Calu3 (cell line): Measurements from ENCODE around the gene SERPINA5. TPM values are rescaled to one million over a fixed set of nuclear protein-coding genes. Genes with fewer than 3 reads are reported as not detected.

Source experiments
- BruUV-seq: library from RNA; stranded (reverse); fragments of 400-500 nt; replicated peaks from 2 replicates; lab custom pipeline; 2021; lab: Mats Ljungman, UMichigan
- CTCF ChIA-PET: fragments of 300-600 bp; sonication (Branson Sonifier 250); formaldehyde crosslinking; loops from one replicate; lab custom pipeline; 2022; ENCODE audit warnings: antibody characterized with exemption; lab: Charles Lee
- DNase-seq: peaks from one replicate; pipeline ENCODE4 v3.0.0; 2022
- H3K27ac Mint-ChIP-seq: one replicate; pipeline ENCODE4 v1.8.0; 2022; ENCODE audit warnings: mixed read lengths; ENCODE audit not compliant: unreplicated experiment
- H3K27me3 Mint-ChIP-seq: one replicate; pipeline ENCODE4 v1.8.0; 2022; ENCODE audit warnings: mixed read lengths; ENCODE audit not compliant: unreplicated experiment
- H3K36me3 Mint-ChIP-seq: one replicate; pipeline ENCODE4 v1.8.0; 2022; ENCODE audit warnings: mild to moderate bottlenecking, moderate library complexity, mixed read lengths; ENCODE audit not compliant: insufficient read depth, unreplicated experiment
- H3K4me1 Mint-ChIP-seq: one replicate; pipeline ENCODE4 v1.8.0; 2022; ENCODE audit warnings: mild to moderate bottlenecking, low read depth, mixed read lengths; ENCODE audit not compliant: unreplicated experiment
- H3K4me3 Mint-ChIP-seq: one replicate; pipeline ENCODE4 v1.8.0; 2022; ENCODE audit warnings: mild to moderate bottlenecking, low read depth, moderate library complexity, mixed read lengths; ENCODE audit not compliant: unreplicated experiment
- H3K9me3 Mint-ChIP-seq: one replicate; pipeline ENCODE4 v1.8.0; 2022; ENCODE audit warnings: low read depth, mixed read lengths; ENCODE audit not compliant: unreplicated experiment
- CTCF ChIP-seq: fragments of 200-600 bp; IDR thresholded peaks from one replicate; pipeline ENCODE4 v1.8.0; 2022; ENCODE audit warnings: antibody characterized with exemption; ENCODE audit not compliant: unreplicated experiment
- intact Hi-C: fragments of 100-400 bp; cut with micrococcal nuclease; formaldehyde crosslinking; loops from one replicate; pipeline ENCODE4 v1.10.0; 2022; ENCODE audit not compliant: unreplicated experiment
- total RNA-seq: library from RNA; stranded (reverse); gene quantifications from 2 replicates; pipeline ENCODE4 v1.2.3, GENCODE V29; 2022

The SERPINA5 gene
- total RNA-seq, 1 experiment from 2014 or later, result 20.7 TPM

GRCh38 chr14:94542111-94542810 lies 39.0 kb upstream of the SERPINA5 start:
- H3K27ac Mint-ChIP-seq, result no peak overlapping the region
- H3K4me1 Mint-ChIP-seq, result peaks cover 16% of the 10 kb centered on the region
- H3K4me3 Mint-ChIP-seq, result no peak overlapping the region
- DNase-seq, result peak; percentile 29
- H3K27me3 Mint-ChIP-seq, result no peaks in the 10 kb centered on the region
- no TSS peak for BruUV-seq
- CTCF ChIA-PET, result no interaction called here
- peaks cover 10% of the 10 kb centered on the region for H3K9me3 Mint-ChIP-seq
- no peak for TF ChIP-seq CTCF
- H3K36me3 Mint-ChIP-seq, result no peaks in the 10 kb centered on the region
- intact Hi-C loops, result no loop called here

DNA sequence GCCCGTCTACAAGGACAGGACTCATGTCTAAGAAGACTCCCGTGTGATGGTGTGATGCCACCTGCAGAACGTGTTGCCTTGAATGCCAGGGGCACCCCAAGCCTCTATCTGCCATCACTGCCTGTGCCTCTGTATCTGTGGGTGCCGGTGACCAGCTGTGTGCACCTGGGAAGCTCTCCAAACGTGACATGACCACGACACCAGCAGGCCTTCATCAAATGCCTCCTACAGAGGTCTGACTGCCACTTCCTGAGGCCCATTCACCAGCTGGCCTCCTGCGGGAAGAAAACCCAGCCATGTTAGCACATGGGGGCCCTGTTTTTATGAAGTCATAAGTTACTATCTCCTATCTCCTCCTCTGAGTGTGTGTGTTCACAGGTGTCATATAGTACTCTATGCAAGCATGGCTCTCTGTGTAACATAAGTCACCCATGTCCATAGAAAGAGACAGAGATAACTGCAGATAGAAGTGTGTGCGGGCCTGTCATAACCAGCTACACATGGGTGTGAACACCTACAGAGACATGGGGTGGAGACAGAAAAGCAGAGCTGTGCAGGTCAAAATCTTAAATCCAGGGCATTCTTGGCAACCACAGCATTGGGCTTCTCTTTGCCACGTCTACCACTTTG lies 38.3 kb upstream of the SERPINA5 start:
- H3K9me3 Mint-ChIP-seq, result peaks cover 10% of the 10 kb centered on the region
- no peak overlapping the region for H3K4me3 Mint-ChIP-seq
- CTCF ChIA-PET, result interaction anchor here (0.6 kb wide), 1 partner anchor 49 kb away, joined by 4 read pairs; no protein-coding TSS in a partner anchor
- no peaks in the 10 kb centered on the region for H3K27me3 Mint-ChIP-seq
- H3K27ac Mint-ChIP-seq, result no peak overlapping the region
- no peak for DNase-seq
- H3K4me1 Mint-ChIP-seq, result peaks cover 16% of the 10 kb centered on the region
- intact Hi-C loops, result no loop called here
- no peak for TF ChIP-seq CTCF
- BruUV-seq, result no TSS peak
- no peaks in the 10 kb centered on the region for H3K36me3 Mint-ChIP-seq

DNA sequence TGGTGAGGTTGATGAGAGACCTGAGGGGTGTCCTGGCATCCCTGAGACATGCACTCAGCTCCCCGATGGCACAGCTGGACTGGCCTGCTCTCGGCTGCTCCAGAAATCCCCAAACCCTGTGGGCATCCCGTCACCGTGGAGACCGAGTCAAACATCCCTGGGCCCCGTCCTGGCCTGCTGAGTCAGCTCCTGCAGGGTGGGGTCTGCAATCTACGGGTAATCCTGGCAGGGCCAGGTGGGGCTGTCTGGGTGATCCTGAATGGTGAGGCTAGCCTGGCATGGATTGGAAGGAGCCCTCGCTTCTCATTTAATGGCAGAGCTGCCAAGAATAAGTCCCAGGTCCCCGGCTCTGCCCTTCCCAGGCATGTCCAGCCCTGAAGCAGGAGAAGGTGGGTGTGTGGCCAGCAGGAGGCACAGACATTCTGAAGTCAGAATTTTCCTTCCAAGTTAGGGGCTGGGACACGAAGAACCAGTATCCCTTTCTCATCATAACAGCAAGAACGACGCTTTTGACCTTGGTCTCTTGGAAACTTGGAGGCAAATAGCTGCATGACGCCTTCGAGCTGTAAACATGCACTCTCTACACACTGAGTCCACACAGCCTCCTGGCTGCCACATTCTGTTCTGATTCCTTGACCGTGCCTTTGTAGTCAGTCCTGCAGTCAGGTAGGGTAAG lies 37.6 kb upstream of the SERPINA5 start:
- Mint-ChIP-seq H3K4me1 (peaks cover 16% of the 10 kb centered on the region), H3K4me3 (no peak overlapping the region), H3K36me3 (no peaks in the 10 kb centered on the region), H3K9me3 (peaks cover 10% of the 10 kb centered on the region), H3K27ac (no peak overlapping the region), H3K27me3 (no peaks in the 10 kb centered on the region)
- CTCF ChIA-PET, result interaction anchor here (0.6 kb wide), 1 partner anchor 48 kb away, joined by 4 read pairs; no protein-coding TSS in a partner anchor
- BruUV-seq, result no TSS peak
- intact Hi-C loops, result no loop called here
- TF ChIP-seq CTCF, result no peak
- DNase-seq, result no peak

DNA sequence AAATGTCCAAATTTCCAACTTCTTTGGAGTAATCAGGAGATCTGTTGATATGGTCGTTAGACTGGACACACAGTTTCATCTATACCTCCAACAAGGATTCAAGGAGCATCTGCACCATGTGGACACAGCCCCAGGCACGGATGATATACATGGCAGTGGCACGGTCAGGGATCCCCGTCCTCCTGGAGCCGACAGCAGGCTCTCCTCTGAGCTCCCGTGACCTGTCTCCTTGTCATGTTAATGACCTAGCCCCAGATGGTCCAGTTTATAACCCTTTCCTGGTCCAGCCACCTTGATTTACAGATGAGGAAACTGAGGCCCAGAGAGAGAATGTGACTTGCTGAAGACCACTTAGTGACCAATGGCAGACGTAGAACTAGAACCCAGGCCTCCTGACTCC lies 36.5 kb upstream of the SERPINA5 start:
- no TSS peak for BruUV-seq
- no peak for DNase-seq
- no peak for TF ChIP-seq CTCF
- H3K27me3 Mint-ChIP-seq, result no peaks in the 10 kb centered on the region
- CTCF ChIA-PET, result no interaction called here
- H3K9me3 Mint-ChIP-seq, result peaks cover 10% of the 10 kb centered on the region
- no peak overlapping the region for H3K27ac Mint-ChIP-seq
- no peak overlapping the region for H3K4me3 Mint-ChIP-seq
- H3K4me1 Mint-ChIP-seq, result peaks cover 16% of the 10 kb centered on the region
- peaks cover 9% of the 10 kb centered on the region for H3K36me3 Mint-ChIP-seq
- intact Hi-C loops, result no loop called here
